SU-DHL-6 (cell line): ENCODE data around the gene CAV1.

Source experiments
- CTCF ChIP-seq: fragments of 200-600 bp; sonication (generic); IDR thresholded peaks from one replicate; pipeline ENCODE4 v1.5.1; 2017; ENCODE audit warnings: antibody characterized with exemption, mild to moderate bottlenecking, low read length, moderate library complexity; ENCODE audit not compliant: insufficient read depth, poor library complexity, severe bottlenecking
- EZH2phosphoT487 ChIP-seq: fragments of 200-600 bp; sonication (generic), shearing (Covaris generic); conservative IDR thresholded peaks from 2 replicates; pipeline ENCODE4 v1.6.1; 2018; ENCODE audit warnings: mild to moderate bottlenecking, antibody characterized with exemption, low read length, moderate library complexity, mixed read lengths

DNA sequence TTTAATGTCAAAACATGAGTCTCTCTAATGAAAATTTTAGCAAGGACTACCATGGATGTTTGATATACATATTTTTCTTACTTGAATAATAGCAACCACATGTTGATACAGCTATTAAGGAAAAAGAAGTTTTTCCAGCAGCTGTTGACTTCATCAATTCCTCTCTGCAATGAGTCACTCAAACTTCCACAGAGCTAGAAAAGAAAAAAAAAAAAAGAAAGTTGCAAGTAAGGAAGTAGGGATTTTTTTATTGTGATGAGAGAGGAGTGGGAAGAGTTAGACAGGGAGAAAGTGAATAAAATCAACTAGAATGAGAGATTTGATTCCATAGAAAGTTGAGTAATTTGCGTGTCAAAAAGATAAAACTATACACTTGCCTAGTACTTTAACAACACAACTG lies 46.2 kb downstream of the CAV1 start:
- TF ChIP-seq CTCF, result no peak
- TF ChIP-seq EZH2phosphoT487, result no peak
